Activated T-helper 1 cell treated with anti-CD3 and anti-CD28 coated beads, Interleukin-2, amount 50 U/mL, for 16 hours (primary cell): ENCODE data around the gene RXRB.

Source experiments
- DNase-seq, 2 donors: peaks; one replicate each; pipeline ENCODE4 v3.0.0-alpha.2; 2020; ENCODE audit warnings: low read depth in 1 of 2, low spot score in 1 of 2

The RXRB gene

DNA sequence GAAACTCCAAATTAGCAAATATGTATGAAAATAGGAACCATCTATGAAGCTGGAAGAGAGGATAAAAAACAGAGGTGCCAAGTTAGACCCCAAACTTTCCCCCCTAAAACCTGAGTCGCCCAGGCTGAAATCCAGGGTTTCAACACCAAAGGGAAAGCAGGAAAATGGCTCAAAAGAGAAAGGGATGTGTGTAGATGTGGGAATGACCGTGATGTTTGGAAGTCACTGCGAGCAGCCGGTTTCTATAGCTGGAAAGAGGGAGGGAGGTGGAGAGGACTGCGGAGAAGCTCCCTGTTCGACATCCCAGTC, 12.3 kb upstream of the RXRB start:
- no peak for DNase-seq

- DNase-seq: no peak
Measured at GRCh38 chr6:33211666-33212422, 11.4 kb upstream of the RXRB start.

DNA sequence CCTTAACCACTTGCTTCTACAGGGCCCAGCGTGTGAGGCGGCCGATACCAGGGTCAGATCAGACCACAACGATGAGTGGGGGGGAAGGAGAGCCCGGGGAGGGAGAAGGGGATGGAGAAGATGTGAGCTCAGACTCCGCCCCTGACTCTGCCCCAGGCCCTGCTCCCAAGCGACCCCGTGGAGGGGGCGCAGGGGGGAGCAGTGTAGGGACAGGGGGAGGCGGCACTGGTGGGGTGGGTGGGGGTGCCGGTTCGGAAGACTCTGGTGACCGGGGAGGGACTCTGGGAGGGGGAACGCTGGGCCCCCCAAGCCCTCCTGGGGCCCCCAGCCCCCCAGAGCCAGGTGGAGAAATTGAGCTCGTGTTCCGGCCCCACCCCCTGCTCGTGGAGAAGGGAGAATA, 10.7 kb upstream of the RXRB start:
- no peak for DNase-seq

- no peak for DNase-seq
Measured at GRCh38 chr6:33209856-33210255, 9.4 kb upstream of the RXRB start.

- DNase-seq: peak; percentile 71 to 80
Measured at GRCh38 chr6:33208091-33208967, 7.9 kb upstream of the RXRB start, which contains the start of gene RING1. Gene RING1, plus strand, starts transcription at chr6:33208500. Its CDS starts 323 bp downstream, at chr6:33208823.

GRCh38 chr6:33207552-33208090, 7.2 kb upstream of the RXRB start:
- no peak for DNase-seq

GRCh38 chr6:33206864-33207551, 6.5 kb upstream of the RXRB start:
- DNase-seq: no peak

- no peak for DNase-seq
Measured at GRCh38 chr6:33206027-33206863, 5.8 kb upstream of the RXRB start.

GRCh38 chr6:33205191-33206026, 4.9 kb upstream of the RXRB start:
- DNase-seq: no peak

GRCh38 chr6:33204415-33205190, 4.1 kb upstream of the RXRB start, which contains the start of gene HSD17B8:
Gene HSD17B8, plus strand, starts transcription at chr6:33204655. Its CDS starts 14 bp downstream, at chr6:33204669.
- peak; percentile 79 to 85 for DNase-seq

DNA sequence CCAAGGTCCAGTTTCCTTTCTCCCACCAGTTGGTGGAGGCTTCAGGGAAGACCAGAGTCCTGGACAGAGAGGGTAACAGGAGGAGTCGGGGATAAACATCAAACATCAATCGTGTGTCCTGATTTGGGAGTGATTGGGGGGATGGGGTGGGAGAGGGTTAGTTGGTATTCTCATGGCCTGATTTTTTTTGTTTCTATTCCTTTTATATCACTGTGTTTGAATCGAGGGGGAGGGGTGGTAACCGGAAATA, 3.6 kb upstream of the RXRB start:
- no peak for DNase-seq

GRCh38 chr6:33203443-33204164, 3.1 kb upstream of the RXRB start:
- no peak for DNase-seq

DNA sequence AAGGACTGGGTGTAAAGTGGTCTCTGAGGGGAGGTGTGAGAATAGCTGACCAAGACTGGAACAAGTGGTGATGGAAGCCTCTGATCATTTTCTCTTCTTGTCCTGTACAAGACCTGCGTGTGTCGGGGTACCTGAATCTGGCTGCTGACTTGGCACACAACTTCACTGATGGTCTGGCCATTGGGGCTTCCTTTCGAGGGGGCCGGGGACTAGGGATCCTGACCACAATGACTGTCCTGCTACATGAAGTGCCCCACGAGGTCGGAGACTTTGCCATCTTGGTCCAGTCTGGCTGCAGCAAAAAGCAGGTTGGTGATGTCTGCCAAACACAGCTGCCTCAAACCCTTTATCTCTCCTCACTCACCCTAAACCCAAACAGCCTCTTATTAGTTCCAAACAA, 2.3 kb upstream of the RXRB start:
- DNase-seq: no peak

- DNase-seq: no peak
Measured at GRCh38 chr6:33201935-33202334, 1.5 kb upstream of the RXRB start.

DNA sequence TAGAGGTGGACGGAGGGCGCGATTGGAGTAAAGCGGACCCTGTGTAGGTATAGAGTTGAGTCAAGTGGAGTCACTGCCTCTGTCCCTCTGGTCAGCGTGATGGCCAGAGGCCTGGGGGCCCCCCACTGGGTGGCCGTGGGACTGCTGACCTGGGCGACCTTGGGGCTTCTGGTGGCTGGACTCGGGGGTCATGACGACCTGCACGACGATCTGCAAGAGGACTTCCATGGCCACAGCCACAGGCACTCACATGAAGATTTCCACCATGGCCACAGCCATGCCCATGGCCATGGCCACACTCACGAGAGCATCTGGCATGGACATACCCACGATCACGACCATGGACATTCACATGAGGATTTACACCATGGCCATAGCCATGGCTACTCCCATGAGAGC, 681 bp upstream of the RXRB start:
- DNase-seq: no peak

- DNase-seq: peak in 1 of 2 donors; percentile 41
Measured at GRCh38 chr6:33199687-33200218, 712 bp downstream of the RXRB start.

- no peak for DNase-seq
Measured at GRCh38 chr6:33198853-33199436, 1.5 kb downstream of the RXRB start.
